ENCODE results near the gene ZNF516.

ZNF516 gene

GRCh38 chr18:76443519-76444445, 51.3 kb downstream of the ZNF516 start:
- FAIRE-seq: no peak
- no peak for DNase-seq (ENCODE audit: insufficient read length)

DNA sequence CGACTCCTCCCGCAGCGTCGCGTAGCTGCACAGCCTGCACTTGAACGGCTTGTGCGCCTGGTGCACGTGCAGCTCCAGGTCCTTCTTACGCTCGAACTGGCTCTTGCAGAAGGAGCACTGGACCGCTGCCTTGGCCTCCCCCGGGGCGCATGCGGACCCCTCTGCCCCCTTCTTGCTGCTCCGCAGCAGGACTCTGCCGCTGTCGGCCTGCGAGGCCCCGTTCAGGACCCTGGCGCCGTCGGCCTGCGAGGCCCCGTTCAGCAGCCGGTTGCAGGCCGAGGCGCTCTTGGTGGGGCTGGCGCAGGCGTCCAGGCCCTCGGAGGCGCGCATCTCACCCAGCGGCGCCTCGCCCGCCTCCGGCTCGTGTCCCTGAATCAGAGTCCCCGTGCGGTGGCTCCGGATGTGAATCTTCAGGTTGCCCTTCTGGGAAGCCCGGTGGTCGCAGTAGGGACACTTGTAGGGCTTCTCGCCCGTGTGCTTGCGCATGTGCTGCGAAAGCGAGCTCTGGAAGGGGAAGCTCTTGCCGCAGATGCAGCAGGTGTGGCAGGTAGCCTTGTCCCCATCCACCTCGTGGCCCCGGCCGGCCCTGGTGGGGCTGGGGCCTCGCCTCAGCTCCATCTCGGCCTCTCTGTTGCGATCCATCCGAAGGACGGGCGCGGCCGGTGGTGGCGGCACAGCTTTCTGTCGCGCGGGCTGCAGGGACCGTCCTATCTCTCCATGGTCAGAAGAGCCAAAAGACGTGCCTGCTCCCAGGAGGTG, 52.5 kb downstream of the ZNF516 start:
- DNase-seq (ENCODE audit: insufficient read length) (no peak), FAIRE-seq (no peak)
- no peak for TF ChIP-seq POLR2AphosphoS5 (IDR thresholded peaks at IDR 0.05; ENCODE audit: low read depth, low read length)
- no peak for TF ChIP-seq TAF1 (IDR thresholded peaks at IDR 0.05; ENCODE audit: borderline replicate concordance, low read depth, low read length)
- TF ChIP-seq POLR2A (IDR thresholded peaks at IDR 0.05; ENCODE audit: low read depth, low read length): no peak

More at GRCh38 chr18:76443519-76444445, 51.3 kb downstream of the ZNF516 start:
- TF ChIP-seq POLR2AphosphoS5 (IDR thresholded peaks at IDR 0.05; ENCODE audit: low read depth, low read length) (no peak), POLR2A (IDR thresholded peaks at IDR 0.05; ENCODE audit: low read depth, low read length) (no peak), TAF1 (IDR thresholded peaks at IDR 0.05; ENCODE audit: borderline replicate concordance, low read depth, low read length) (no peak)

DNA sequence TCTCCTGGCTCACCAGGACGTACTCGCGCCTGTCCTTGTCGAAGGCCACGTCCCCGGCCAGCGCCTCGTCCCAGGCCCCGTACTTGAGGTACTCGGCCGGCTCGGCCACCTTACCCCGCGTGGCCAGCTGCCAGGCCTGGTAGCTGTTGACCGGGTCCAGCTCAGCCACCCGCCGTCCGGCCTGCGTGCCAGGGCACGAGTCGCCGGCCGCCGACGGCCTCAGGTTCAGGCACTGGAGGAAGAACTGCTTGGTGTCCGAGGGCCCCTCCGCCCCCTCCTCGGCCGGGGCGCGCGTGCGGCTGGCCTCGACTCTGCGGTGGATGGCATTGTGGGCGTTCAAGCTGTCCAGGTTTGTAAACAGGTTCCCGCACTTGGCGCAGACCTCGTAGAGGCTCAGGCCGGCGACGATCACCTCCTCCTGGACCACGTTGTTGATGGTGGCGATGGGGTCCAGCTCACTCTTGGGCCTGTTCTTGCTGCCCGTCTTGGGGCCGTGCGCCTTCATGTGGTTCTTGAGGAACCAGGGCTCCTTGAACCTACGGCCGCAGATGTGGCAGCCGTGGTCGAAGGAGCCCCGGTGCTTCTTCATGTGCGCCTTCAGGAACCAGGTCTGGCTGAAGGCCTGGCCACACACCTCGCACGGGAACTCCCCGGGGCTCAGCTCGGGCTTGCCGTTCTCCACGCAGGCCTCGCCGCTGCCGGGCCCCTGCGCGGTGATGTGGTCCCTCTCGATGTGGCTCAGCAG, 53.2 kb downstream of the ZNF516 start:
- FAIRE-seq (no peak), DNase-seq (ENCODE audit: insufficient read length) (no peak)
- TF ChIP-seq POLR2A (IDR thresholded peaks at IDR 0.05; ENCODE audit: low read depth, low read length) (no peak), POLR2AphosphoS5 (IDR thresholded peaks at IDR 0.05; ENCODE audit: low read depth, low read length) (no peak), TAF1 (IDR thresholded peaks at IDR 0.05; ENCODE audit: borderline replicate concordance, low read depth, low read length) (no peak)

- TF ChIP-seq POLR2AphosphoS5 (IDR thresholded peaks at IDR 0.05; ENCODE audit: low read depth, low read length) (no peak), POLR2A (IDR thresholded peaks at IDR 0.05; ENCODE audit: low read depth, low read length) (no peak), TAF1 (IDR thresholded peaks at IDR 0.05; ENCODE audit: borderline replicate concordance, low read depth, low read length) (no peak)
- no peak for FAIRE-seq
- DNase-seq (ENCODE audit: insufficient read length): no peak
These were observed 53.9 kb downstream of the ZNF516 start for GRCh38 chr18:76441002-76441667.

- no peak for FAIRE-seq
- no peak for TF ChIP-seq TAF1 (IDR thresholded peaks at IDR 0.05; ENCODE audit: borderline replicate concordance, low read depth, low read length)
- no peak for TF ChIP-seq POLR2A (IDR thresholded peaks at IDR 0.05; ENCODE audit: low read depth, low read length)
- TF ChIP-seq POLR2AphosphoS5 (IDR thresholded peaks at IDR 0.05; ENCODE audit: low read depth, low read length): no peak
These were observed 57.1 kb downstream of the ZNF516 start for GRCh38 chr18:76437910-76438309.

GRCh38 chr18:76437011-76437410, 58.0 kb downstream of the ZNF516 start:
- FAIRE-seq (no peak), DNase-seq (ENCODE audit: insufficient read length) (no peak)
- TF ChIP-seq POLR2AphosphoS5 (IDR thresholded peaks at IDR 0.05; ENCODE audit: low read depth, low read length) (no peak), TAF1 (IDR thresholded peaks at IDR 0.05; ENCODE audit: borderline replicate concordance, low read depth, low read length) (no peak), POLR2A (IDR thresholded peaks at IDR 0.05; ENCODE audit: low read depth, low read length) (no peak)

More at GRCh38 chr18:76437910-76438309, 57.1 kb downstream of the ZNF516 start:
- no peak for DNase-seq (ENCODE audit: insufficient read length)

- no peak for TF ChIP-seq POLR2AphosphoS5 (IDR thresholded peaks at IDR 0.05; ENCODE audit: low read depth, low read length)
- no peak for TF ChIP-seq POLR2A (IDR thresholded peaks at IDR 0.05; ENCODE audit: low read depth, low read length)
- TF ChIP-seq TAF1 (IDR thresholded peaks at IDR 0.05; ENCODE audit: borderline replicate concordance, low read depth, low read length): no peak
- DNase-seq (ENCODE audit: insufficient read length) (no peak), FAIRE-seq (no peak)
These were observed 58.7 kb downstream of the ZNF516 start for GRCh38 chr18:76436342-76436741.

- FAIRE-seq (no peak), DNase-seq (ENCODE audit: insufficient read length) (no peak)
- TF ChIP-seq POLR2A (IDR thresholded peaks at IDR 0.05; ENCODE audit: low read depth, low read length) (no peak), TAF1 (IDR thresholded peaks at IDR 0.05; ENCODE audit: borderline replicate concordance, low read depth, low read length) (no peak), POLR2AphosphoS5 (IDR thresholded peaks at IDR 0.05; ENCODE audit: low read depth, low read length) (no peak)
These were observed 59.6 kb downstream of the ZNF516 start for GRCh38 chr18:76435316-76435989.

DNA sequence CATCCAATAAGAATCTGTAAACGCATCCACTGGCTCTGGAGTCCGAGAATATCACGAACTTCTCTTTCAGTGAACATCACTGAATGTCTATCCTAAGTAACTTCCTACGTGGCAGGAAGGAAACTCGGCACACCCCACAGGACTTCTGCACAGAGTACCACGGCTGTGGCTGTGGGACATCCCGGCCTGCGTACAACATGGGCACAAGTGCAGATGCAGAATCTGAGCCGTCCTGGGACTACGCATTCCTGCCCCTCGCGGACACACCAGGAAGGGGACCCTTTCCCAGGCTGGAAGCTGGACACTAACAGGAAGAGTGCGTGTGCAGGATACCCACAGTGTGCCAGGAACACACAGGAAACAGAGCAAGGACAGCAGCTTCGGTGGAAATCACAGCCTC, 60.6 kb downstream of the ZNF516 start:
- no peak for DNase-seq (ENCODE audit: insufficient read length)
- no peak for FAIRE-seq
- TF ChIP-seq POLR2AphosphoS5 (IDR thresholded peaks at IDR 0.05; ENCODE audit: low read depth, low read length) (no peak), POLR2A (IDR thresholded peaks at IDR 0.05; ENCODE audit: low read depth, low read length) (no peak), TAF1 (IDR thresholded peaks at IDR 0.05; ENCODE audit: borderline replicate concordance, low read depth, low read length) (no peak)

DNA sequence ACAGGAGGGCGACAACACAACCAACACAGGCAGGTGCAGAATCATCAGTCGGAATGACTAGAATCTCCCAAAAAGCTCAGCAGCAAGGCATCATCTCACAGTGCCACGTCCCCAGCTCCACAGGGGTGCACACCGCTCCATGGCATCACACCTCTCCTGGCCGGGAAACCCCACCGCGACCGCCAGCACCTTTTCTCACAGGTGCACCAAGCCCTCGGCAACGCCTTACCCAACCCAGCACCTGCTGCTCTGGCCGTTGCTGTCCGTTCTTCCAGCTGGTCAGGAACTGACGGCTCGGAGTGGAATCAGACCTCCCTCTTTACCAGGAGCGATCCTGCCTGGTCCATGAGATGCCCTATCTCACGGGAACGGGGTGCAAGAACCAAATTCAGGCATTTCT, 61.3 kb downstream of the ZNF516 start:
- DNase-seq (ENCODE audit: insufficient read length) (no peak), FAIRE-seq (no peak)
- TF ChIP-seq POLR2AphosphoS5 (IDR thresholded peaks at IDR 0.05; ENCODE audit: low read depth, low read length) (no peak), POLR2A (IDR thresholded peaks at IDR 0.05; ENCODE audit: low read depth, low read length) (no peak), TAF1 (IDR thresholded peaks at IDR 0.05; ENCODE audit: borderline replicate concordance, low read depth, low read length) (no peak)

All from GM12892 (cell line).